GM18502 (cell line): ENCODE data around the gene RPP25.
"Not testable (repeated sequence)": the region's sequence is repeated elsewhere in the genome, so short reads cannot be mapped to it uniquely, and the experiment has no call there.

ENCODE experiments used
- ATAC-seq: cut with Tn5 transposase; IDR thresholded peaks from one replicate; pipeline ENCODE4 v1.9.1; 2021; ENCODE audit warnings: mild to moderate bottlenecking; ENCODE audit not compliant: unreplicated experiment, poor library complexity

RPP25 gene

GRCh38 chr15:74933573-74933972, 23.0 kb downstream of the RPP25 start:
- no peak for ATAC-seq

DNA sequence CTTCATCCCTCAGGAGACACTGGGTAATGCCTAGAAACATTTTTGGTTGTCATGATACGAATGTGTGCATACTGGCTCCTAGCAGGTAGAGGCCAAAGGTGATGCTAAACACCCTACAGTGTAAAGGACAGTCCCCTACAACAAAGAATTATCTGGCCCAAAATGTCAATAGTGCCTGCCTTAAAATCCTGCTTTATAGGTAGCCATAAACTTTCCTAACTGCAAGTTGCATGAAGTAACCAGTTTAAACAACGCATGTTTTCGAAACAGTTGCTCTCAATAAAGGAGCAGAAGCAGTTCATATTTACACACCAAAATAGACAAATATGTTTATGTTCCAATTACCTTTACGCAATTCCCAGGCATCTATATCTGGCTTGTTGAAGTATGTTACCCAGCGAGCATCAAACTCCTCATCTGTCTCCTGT, 27.8 kb downstream of the RPP25 start:
- no peak for ATAC-seq

- no peak for ATAC-seq
Observed at GRCh38 chr15:74924525-74924924, 32.0 kb downstream of the RPP25 start.

DNA sequence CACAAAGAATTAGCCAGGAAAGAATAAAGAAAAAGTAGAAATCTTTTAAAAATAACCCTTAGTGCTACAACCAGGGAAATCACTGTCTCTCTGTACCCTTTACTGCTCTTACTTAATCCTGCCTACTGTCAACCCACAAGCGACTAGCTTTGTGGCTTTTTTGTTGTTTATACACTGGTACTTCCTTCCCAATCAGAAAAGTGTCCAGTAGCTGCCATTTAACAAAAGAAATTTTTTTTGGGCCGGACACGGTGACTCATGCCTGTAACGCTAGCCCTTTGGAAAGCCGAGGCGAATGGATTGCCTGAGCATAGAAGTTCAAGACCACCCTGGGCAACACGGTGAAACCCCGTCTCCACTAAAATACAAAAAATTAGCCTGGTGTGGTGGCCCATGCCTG, 36.1 kb downstream of the RPP25 start:
- ATAC-seq: no peak

- ATAC-seq: no peak
Observed at GRCh38 chr15:74917676-74918075, 38.9 kb downstream of the RPP25 start.

GRCh38 chr15:74913799-74914198, 42.8 kb downstream of the RPP25 start:
- ATAC-seq: not testable (repeated sequence)

- ATAC-seq: no peak
Observed at GRCh38 chr15:74913041-74913440, 43.5 kb downstream of the RPP25 start.

DNA sequence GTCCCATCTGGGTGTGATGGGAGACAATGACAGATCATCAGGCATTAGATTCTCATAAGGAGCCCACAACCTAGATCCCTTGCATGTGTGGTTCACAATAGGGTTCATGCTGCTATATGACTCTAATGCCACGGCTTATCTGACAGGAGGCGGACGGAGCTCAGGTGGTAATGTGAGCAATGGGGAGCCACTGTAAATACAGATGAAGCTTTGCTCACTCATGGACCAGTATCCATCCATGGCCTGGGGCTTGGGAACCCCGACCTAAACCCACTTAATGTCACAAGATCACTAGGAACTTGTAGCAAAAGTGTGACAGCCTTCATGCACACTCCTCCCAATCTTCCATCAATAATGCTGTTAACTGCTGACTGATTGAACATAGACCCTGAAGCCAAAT, 47.9 kb downstream of the RPP25 start:
- ATAC-seq: no peak

- no peak for ATAC-seq
Observed at GRCh38 chr15:74907163-74907870, 49.3 kb downstream of the RPP25 start.

GRCh38 chr15:74906450-74907162, 50.0 kb downstream of the RPP25 start, which contains the start of gene FAM219B:
TSS of gene FAM219B (minus strand) at chr15:74906851. CDS start at chr15:74906800, 51 bp downstream.
- ATAC-seq: peak; percentile 91

DNA sequence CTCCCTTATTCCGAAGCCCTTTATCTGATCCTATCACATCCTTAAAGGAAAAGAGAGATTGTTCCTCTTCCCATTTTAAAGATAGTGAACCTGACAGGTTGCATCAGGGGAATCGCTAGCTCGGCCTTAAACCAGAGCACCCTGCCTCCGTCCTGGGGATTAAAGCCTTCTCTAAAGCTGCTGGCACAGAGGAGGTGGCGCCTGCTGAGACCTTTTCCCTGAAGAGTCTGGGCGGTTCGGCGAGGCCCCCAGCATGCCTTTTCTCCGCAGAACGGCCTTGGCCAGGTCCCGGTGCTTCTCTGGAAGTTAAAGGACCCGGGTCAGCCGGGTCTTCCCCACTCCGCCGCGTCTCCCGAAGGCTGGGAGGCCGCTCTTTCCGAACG, 50.5 kb downstream of the RPP25 start:
- no peak for ATAC-seq
